Panc1 (cell line): ENCODE results near the gene FGD4.

Experiments used
- CTCF ChIP-seq: fragments of 450-650 bp; IDR thresholded peaks from 2 replicates; pipeline ENCODE4 v1.5.1; 2017; ENCODE audit warnings: mild to moderate bottlenecking
- POLR2AphosphoS5 ChIP-seq: IDR thresholded peaks from 2 replicates; pipeline ENCODE4 v1.6.1; 2012; ENCODE audit warnings: mild to moderate bottlenecking, low read depth, low read length, moderate library complexity
- SIN3A ChIP-seq: IDR thresholded peaks from 2 replicates; pipeline ENCODE4 v1.6.1; 2012; ENCODE audit warnings: low read depth, mild to moderate bottlenecking, low read length, moderate library complexity, borderline replicate concordance; ENCODE audit not compliant: insufficient read depth

- TF ChIP-seq CTCF = no peak
- no peak for TF ChIP-seq POLR2AphosphoS5
- TF ChIP-seq SIN3A = no peak
Observed at GRCh38 chr12:32566663-32567295, 167.4 kb downstream of the FGD4 start.
